ENCODE measurements around the gene ITSN1. TPM values are rescaled to one million over a fixed set of nuclear protein-coding genes. Genes with fewer than 3 reads are reported as not detected.

ITSN1 gene
- total and polyA plus RNA-seq, 2 of the 13 experiments (the other 11 are each of a cell fraction or from before 2014, with no cell fraction given): 26.1 to 33.8 TPM

GRCh38 chr21:33700491-33700890 is 58.2 kb downstream of the ITSN1 start:
- DNase-seq (ENCODE audit: low spot score) (no peak), ATAC-seq (no peak), FAIRE-seq (no peak)
- H4K20me1 ChIP-seq (ENCODE audit: insufficient read depth, low read length): no peaks in the 10 kb centered on the region; the same call in 1 of the 2 replicates
- in situ Hi-C loops (cut with HindIII; ENCODE audit: extremely low pct_ligation_motif_present, low pct_unique_long_range_greater_than_20kb): no loop called here
- H3K9ac ChIP-seq (ENCODE audit: insufficient read depth, low read depth, low read length): no peak overlapping the region
- H3K36me3 ChIP-seq (replicated peaks in 1 of 2; ENCODE audit: control insufficient read depth in 1 of 2, insufficient read depth in 2 of 2, low read length in 2 of 2): no peaks in the 10 kb centered on the region
- H3K4me3 ChIP-seq (replicated peaks in 1 of 3; ENCODE audit: insufficient read depth in 1 of 3, low read depth in 2 of 3, low read length in 3 of 3): no peak overlapping the region
- no TSS peak for BruUV-seq (replicated peaks)
- H2AFZ ChIP-seq (ENCODE audit: low read length): no peak overlapping the region
- H3K27ac ChIP-seq (ENCODE audit: extremely low read length, insufficient read depth, low read length): no peak overlapping the region
- intact Hi-C loops (cut with micrococcal nuclease; ENCODE audit: unreplicated experiment): no loop called here
- no peak overlapping the region for H3K4me2 ChIP-seq (ENCODE audit: low read depth, low read length)
- no peaks in the 10 kb centered on the region for H3K9me3 ChIP-seq (ENCODE audit: low read length)
- peaks cover 23% of the 10 kb centered on the region for H3K4me1 ChIP-seq (ENCODE audit: insufficient read depth, low read length)
- ChIA-PET POLR2A (no interaction called here), CTCF (ENCODE audit: low intra/inter-chr PET ratio, low total read pairs) (no interaction called here)
- peaks cover 25% of the 10 kb centered on the region for H3K79me2 ChIP-seq (ENCODE audit: insufficient read depth, low read length)
- H3K27me3 ChIP-seq (ENCODE audit: control insufficient read depth in 1 of 2, insufficient read depth in 2 of 2, low read length in 2 of 2): no peaks in the 10 kb centered on the region
- TF ChIP-seq, protein P1, sequence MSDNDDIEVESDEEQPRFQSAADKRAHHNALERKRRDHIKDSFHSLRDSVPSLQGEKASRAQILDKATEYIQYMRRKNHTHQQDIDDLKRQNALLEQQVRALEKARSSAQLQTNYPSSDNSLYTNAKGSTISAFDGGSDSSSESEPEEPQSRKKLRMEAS (IDR thresholded peaks at IDR 0.05): no peak
- no peak for TF ChIP-seq DPF2 (CRISPR knock-in tag; IDR thresholded peaks at IDR 0.05; ENCODE audit: borderline replicate concordance, low read depth)
- TF ChIP-seq ZBTB20 (CRISPR knock-in tag; IDR thresholded peaks at IDR 0.05; ENCODE audit: borderline replicate concordance, low read depth): no peak
- no peak for TF ChIP-seq KAT2B (IDR thresholded peaks at IDR 0.05; ENCODE audit: borderline replicate concordance, low read depth, low read length)
- TF ChIP-seq, protein P2, sequence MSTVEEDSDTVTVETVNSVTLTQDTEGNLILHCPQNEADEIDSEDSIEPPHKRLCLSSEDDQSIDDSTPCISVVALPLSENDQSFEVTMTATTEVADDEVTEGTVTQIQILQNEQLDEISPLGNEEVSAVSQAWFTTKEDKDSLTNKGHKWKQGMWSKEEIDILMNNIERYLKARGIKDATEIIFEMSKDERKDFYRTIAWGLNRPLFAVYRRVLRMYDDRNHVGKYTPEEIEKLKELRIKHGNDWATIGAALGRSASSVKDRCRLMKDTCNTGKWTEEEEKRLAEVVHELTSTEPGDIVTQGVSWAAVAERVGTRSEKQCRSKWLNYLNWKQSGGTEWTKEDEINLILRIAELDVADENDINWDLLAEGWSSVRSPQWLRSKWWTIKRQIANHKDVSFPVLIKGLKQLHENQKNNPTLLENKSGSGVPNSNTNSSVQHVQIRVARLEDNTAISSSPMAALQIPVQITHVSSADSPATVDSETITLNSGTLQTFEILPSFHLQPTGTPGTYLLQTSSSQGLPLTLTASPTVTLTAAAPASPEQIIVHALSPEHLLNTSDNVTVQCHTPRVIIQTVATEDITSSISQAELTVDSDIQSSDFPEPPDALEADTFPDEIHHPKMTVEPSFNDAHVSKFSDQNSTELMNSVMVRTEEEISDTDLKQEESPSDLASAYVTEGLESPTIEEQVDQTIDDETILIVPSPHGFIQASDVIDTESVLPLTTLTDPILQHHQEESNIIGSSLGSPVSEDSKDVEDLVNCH (CRISPR knock-in tag; IDR thresholded peaks at IDR 0.05): no peak
- no peak for TF ChIP-seq ZFP1 (CRISPR knock-in tag; IDR thresholded peaks at IDR 0.05)
- no peak for TF ChIP-seq FOXC1 (CRISPR knock-in tag; IDR thresholded peaks at IDR 0.05; ENCODE audit: borderline replicate concordance)
- no peak for TF ChIP-seq MED13 (CRISPR knock-in tag; IDR thresholded peaks at IDR 0.05)
- TF ChIP-seq, protein P3, sequence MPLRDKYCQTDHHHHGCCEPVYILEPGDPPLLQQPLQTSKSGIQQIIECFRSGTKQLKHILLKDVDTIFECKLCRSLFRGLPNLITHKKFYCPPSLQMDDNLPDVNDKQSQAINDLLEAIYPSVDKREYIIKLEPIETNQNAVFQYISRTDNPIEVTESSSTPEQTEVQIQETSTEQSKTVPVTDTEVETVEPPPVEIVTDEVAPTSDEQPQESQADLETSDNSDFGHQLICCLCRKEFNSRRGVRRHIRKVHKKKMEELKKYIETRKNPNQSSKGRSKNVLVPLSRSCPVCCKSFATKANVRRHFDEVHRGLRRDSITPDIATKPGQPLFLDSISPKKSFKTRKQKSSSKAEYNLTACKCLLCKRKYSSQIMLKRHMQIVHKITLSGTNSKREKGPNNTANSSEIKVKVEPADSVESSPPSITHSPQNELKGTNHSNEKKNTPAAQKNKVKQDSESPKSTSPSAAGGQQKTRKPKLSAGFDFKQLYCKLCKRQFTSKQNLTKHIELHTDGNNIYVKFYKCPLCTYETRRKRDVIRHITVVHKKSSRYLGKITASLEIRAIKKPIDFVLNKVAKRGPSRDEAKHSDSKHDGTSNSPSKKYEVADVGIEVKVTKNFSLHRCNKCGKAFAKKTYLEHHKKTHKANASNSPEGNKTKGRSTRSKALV (CRISPR knock-in tag; IDR thresholded peaks at IDR 0.05): no peak
- TF ChIP-seq FOXP1 (IDR thresholded peaks at IDR 0.05): no peak
- no peak for TF ChIP-seq FOXP1 (CRISPR knock-in tag; IDR thresholded peaks at IDR 0.05)
- TF ChIP-seq ELF3 (CRISPR knock-in tag; IDR thresholded peaks at IDR 0.05): no peak
- TF ChIP-seq SCMH1 (CRISPR knock-in tag; IDR thresholded peaks at IDR 0.05; ENCODE audit: borderline replicate concordance): no peak
- TF ChIP-seq CBX2 (IDR thresholded peaks at IDR 0.05; ENCODE audit: low read depth, low read length): no peak
- no peak for TF ChIP-seq CBX2 (CRISPR knock-in tag; IDR thresholded peaks at IDR 0.05; ENCODE audit: low read depth)
- no peak for TF ChIP-seq NFRKB (IDR thresholded peaks at IDR 0.05)
- TF ChIP-seq HNRNPK (IDR thresholded peaks at IDR 0.05; ENCODE audit: low read depth, low read length, poor library complexity, severe bottlenecking): no peak
- TF ChIP-seq ZXDC (CRISPR knock-in tag; IDR thresholded peaks at IDR 0.05): no peak
- WGBS (ENCODE audit: low lambda C conversion rate): 97% methylated on average over 3 of the region's 3 CpGs
